ENCODE results near the gene EXOSC3.
"Not testable (repeated sequence)": the region's sequence is repeated elsewhere in the genome, so short reads cannot be mapped to it uniquely, and the experiment has no call there.

The EXOSC3 gene

GRCh38 chr9:37775216-37775919 lies 9.5 kb downstream of the EXOSC3 start:
- DNase-seq (ENCODE audit: low read depth in 3 of 3), result no peak

- no peak for DNase-seq (ENCODE audit: low read depth in 3 of 3)
Observed at GRCh38 chr9:37769995-37770394, 14.9 kb downstream of the EXOSC3 start.

GRCh38 chr9:37769306-37769705 lies 15.6 kb downstream of the EXOSC3 start:
- DNase-seq (ENCODE audit: low read depth in 3 of 3), result no peak

- DNase-seq (ENCODE audit: low read depth in 3 of 3), result not testable (repeated sequence)
Observed at GRCh38 chr9:37765263-37765662, 19.6 kb downstream of the EXOSC3 start.

- DNase-seq (ENCODE audit: low read depth in 3 of 3), result no peak
Observed at GRCh38 chr9:37761511-37761910, 23.4 kb downstream of the EXOSC3 start.

- no peak for DNase-seq (ENCODE audit: low read depth in 3 of 3)
Observed at GRCh38 chr9:37760416-37761161, 24.3 kb downstream of the EXOSC3 start.

- DNase-seq (ENCODE audit: low read depth in 3 of 3), result no peak
Observed at GRCh38 chr9:37758747-37759146, 26.1 kb downstream of the EXOSC3 start.

- DNase-seq (ENCODE audit: low read depth in 3 of 3), result peak; percentile 47 to 72 (median 57)
Observed at GRCh38 chr9:37753489-37754190, 31.2 kb downstream of the EXOSC3 start, which contains the start of gene TRMT10B. TSS of gene TRMT10B (plus strand) at chr9:37753805. CDS start at chr9:37761932, 8,127 bp downstream.

GRCh38 chr9:37752642-37753488 lies 32.0 kb downstream of the EXOSC3 start:
- DNase-seq (ENCODE audit: low read depth in 3 of 3), result peak in 2 of 3 donors; percentile 7 to 8

- not testable (repeated sequence) for DNase-seq (ENCODE audit: low read depth in 3 of 3)
Observed at GRCh38 chr9:37752112-37752511, 32.8 kb downstream of the EXOSC3 start.

- not testable (repeated sequence) for DNase-seq (ENCODE audit: low read depth in 3 of 3)
Observed at GRCh38 chr9:37751704-37752103, 33.2 kb downstream of the EXOSC3 start.

- DNase-seq (ENCODE audit: low read depth in 3 of 3), result no peak
Observed at GRCh38 chr9:37751186-37751585, 33.7 kb downstream of the EXOSC3 start.

- DNase-seq (ENCODE audit: low read depth in 3 of 3), result no peak
Observed at GRCh38 chr9:37749129-37749528, 35.7 kb downstream of the EXOSC3 start.

- peak; percentile 15 to 33 (median 18) for DNase-seq (ENCODE audit: low read depth in 3 of 3)
Observed at GRCh38 chr9:37747271-37747753, 37.6 kb downstream of the EXOSC3 start.

GRCh38 chr9:37746448-37747270 lies 38.2 kb downstream of the EXOSC3 start:
- DNase-seq (ENCODE audit: low read depth in 3 of 3), result no peak

- no peak for DNase-seq (ENCODE audit: low read depth in 3 of 3)
Observed at GRCh38 chr9:37745970-37746369, 38.9 kb downstream of the EXOSC3 start.

GRCh38 chr9:37740631-37741328 lies 44.1 kb downstream of the EXOSC3 start:
- DNase-seq (ENCODE audit: low read depth in 3 of 3), result no peak

- no peak for DNase-seq (ENCODE audit: low read depth in 3 of 3)
Observed at GRCh38 chr9:37740128-37740527, 44.7 kb downstream of the EXOSC3 start.

- no peak for DNase-seq (ENCODE audit: low read depth in 3 of 3)
Observed at GRCh38 chr9:37739222-37739621, 45.6 kb downstream of the EXOSC3 start.

GRCh38 chr9:37732952-37733351 lies 51.9 kb downstream of the EXOSC3 start:
- DNase-seq (ENCODE audit: low read depth in 3 of 3), result no peak
